Natural killer cell (primary cell): Measurements from ENCODE around the gene C6orf132. TPM values are rescaled to one million over a fixed set of nuclear protein-coding genes. Genes with fewer than 3 reads are reported as not detected.

Experiments used
- ATAC-seq, 3 donors: fragments of 150-1000 bp in 2 of 3; fragments of 200-7000 bp in 1 of 3; cut with Tn5 transposase; 1 replicate in 1 of 3; 2 replicates in 2 of 3; pipeline ENCODE4 v1.10.0; 2021; ENCODE audit warnings: mild to moderate bottlenecking in 2 of 3, moderate library complexity in 2 of 3
- DNase-seq, 2 donors: peaks; one replicate each; pipeline versions ENCODE4 v3.0.0 to v3.0.0-alpha.2; 2013 to 2021; ENCODE audit warnings: mixed read lengths in 1 of 2
- H3K27ac ChIP-seq: one replicate; pipeline ENCODE4 v1.5.1; 2013; ENCODE audit warnings: mild to moderate bottlenecking, low read length
- H3K27me3 ChIP-seq: one replicate; pipeline ENCODE4 v1.6.1; 2013; ENCODE audit warnings: low read length; ENCODE audit not compliant: control insufficient read depth, insufficient read depth
- H3K36me3 ChIP-seq: one replicate; pipeline ENCODE4 v1.6.1; 2013; ENCODE audit warnings: low read length; ENCODE audit not compliant: control insufficient read depth, insufficient read depth
- H3K4me1 ChIP-seq: one replicate; pipeline ENCODE4 v1.6.1; 2013; ENCODE audit warnings: low read length; ENCODE audit not compliant: control insufficient read depth, insufficient read depth
- H3K4me3 ChIP-seq: one replicate; pipeline ENCODE4 v1.5.1; 2013; ENCODE audit warnings: low read length
- H3K9me3 ChIP-seq: one replicate; pipeline ENCODE4 v1.6.1; 2013; ENCODE audit warnings: low read length; ENCODE audit not compliant: control insufficient read depth, insufficient read depth
- H3K27ac Mint-ChIP-seq, 2 donors: one replicate each; pipeline ENCODE4 v1.8.0; 2022; ENCODE audit warnings: mild to moderate bottlenecking in 2 of 2, mixed read lengths in 2 of 2, moderate library complexity in 1 of 2
- H3K27me3 Mint-ChIP-seq, 2 donors: one replicate each; pipeline ENCODE4 v1.8.0; 2022; ENCODE audit warnings: low read depth in 2 of 2, mixed read lengths in 2 of 2
- H3K36me3 Mint-ChIP-seq: one replicate; pipeline ENCODE4 v1.8.0; 2022; ENCODE audit warnings: mixed read lengths
- H3K4me1 Mint-ChIP-seq, 2 donors: one replicate each; pipeline ENCODE4 v1.8.0; 2022; ENCODE audit warnings: mixed read lengths in 2 of 2
- H3K4me3 Mint-ChIP-seq: one replicate; pipeline ENCODE4 v1.8.0; 2022; ENCODE audit warnings: mild to moderate bottlenecking, moderate library complexity, mixed read lengths
- H3K9me3 Mint-ChIP-seq, 2 donors: one replicate each; pipeline ENCODE4 v1.8.0; 2022; ENCODE audit warnings: mixed read lengths in 2 of 2
- CTCF ChIP-seq: fragments of 200-600 bp; IDR thresholded peaks from one replicate; pipeline ENCODE4 v1.8.0; 2022; ENCODE audit warnings: antibody characterized with exemption
- WGBS: methylation state at CpG from one replicate; pipeline ENCODE4 v1.1.7; 2013; ENCODE audit warnings: missing lambda C conversion rate; ENCODE audit not compliant: insufficient coverage; 5-methylcytosine and 5-hydroxymethylcytosine counted together
- intact Hi-C: fragments of 100-400 bp; cut with micrococcal nuclease; formaldehyde crosslinking; loops from one replicate; pipeline ENCODE4 v1.14.2; 2022
- total RNA-seq, 4 donors: library from RNA; stranded (reverse); fragments of 120-200 nt in 1 of 4; gene quantifications; one replicate each; pipeline versions ENCODE4 v1.2.3 to v1.2.4, GENCODE V29; 2013 to 2022

C6orf132 gene
- total RNA-seq, 3 donors from 2014 or later (not counting 1 experiment from before 2014, with no cell fraction given) = 0.05 to 0.15 (median 0.14) TPM

DNA sequence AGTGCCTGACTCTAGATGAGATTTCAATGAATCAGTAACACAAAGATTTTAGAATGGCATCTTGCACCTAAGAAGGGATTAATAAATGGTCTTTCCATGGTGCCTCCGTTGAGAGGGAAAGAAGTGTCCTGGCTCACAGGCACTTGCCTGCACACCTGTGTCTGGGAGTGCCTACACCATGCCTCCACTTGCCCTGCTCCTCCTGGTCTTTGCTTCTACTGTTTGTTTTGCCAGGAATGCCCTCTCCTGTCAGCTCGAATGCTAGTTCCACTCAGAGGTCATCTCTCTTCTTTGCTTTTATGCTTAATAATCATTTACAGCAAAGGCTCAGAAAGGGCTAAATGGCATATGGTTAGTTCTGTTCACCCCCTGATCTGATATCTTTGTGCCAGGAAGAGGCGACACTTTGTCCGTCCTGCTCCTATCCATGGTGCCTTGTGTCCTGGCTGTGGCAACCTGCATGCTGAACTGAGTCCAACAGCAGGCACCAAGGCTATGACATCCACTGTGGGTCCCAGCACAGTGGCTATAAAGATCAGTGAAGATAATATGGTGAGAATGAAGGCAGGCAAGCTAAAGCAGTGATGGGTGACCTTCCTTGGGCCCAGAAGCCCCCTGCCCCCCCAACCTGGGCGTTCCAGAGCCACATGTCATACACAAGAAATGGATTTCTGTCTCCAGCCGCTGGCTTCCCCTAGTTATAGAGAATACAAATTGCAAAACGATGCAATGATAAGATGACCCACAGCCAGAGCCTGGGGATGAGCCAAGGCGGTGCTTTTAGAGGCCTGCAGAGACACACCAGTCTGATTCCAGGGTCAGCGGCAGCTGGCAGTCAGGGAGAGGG, 1.4 kb downstream of the C6orf132 start:
- H3K4me1 Mint-ChIP-seq = peaks cover 0 to 5% of the 10 kb centered on the region in 2 donors
- Histone ChIP-seq H3K9me3 (no peaks in the 10 kb centered on the region), H3K4me1 (peaks cover 16% of the 10 kb centered on the region), H3K27me3 (peaks cover 19% of the 10 kb centered on the region), H3K27ac (no peak overlapping the region), H3K4me3 (no peak overlapping the region), H3K36me3 (no peaks in the 10 kb centered on the region)
- no peak overlapping the region for H3K4me3 Mint-ChIP-seq
- H3K9me3 Mint-ChIP-seq = no peaks in the 10 kb centered on the region
- H3K27ac Mint-ChIP-seq = no peak overlapping the region
- peaks cover 26 to 34% of the 10 kb centered on the region in 2 donors for H3K27me3 Mint-ChIP-seq
- H3K36me3 Mint-ChIP-seq = no peaks in the 10 kb centered on the region
- WGBS = 81% methylated on average over 9 of the region's 9 CpGs
- ATAC-seq (no peak), DNase-seq (no peak)
- intact Hi-C loops = no loop called here
- TF ChIP-seq CTCF = no peak

DNA sequence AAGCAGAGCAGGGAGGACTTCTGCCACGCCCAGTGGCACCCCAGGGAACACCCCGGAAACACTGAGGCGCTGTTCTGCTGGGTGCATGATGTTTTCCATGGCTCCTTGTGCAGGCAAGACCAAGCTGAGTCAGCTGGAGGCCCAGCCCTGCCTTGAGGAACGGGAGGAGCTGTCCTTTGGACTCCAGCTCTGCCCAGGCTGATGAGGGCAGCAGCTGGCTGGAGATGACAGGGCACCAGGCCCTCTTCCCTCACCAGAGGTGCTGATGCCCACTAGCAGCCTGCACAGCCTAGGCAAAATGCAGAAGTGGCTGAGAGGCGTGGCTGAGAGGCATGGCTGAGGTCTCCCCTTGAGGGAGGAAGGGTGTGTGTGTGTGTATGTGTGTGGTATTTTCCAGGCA, 2.4 kb downstream of the C6orf132 start:
- H3K4me3 ChIP-seq = no peak overlapping the region
- no peaks in the 10 kb centered on the region for H3K36me3 Mint-ChIP-seq
- H3K4me1 ChIP-seq = peaks cover 16% of the 10 kb centered on the region
- TF ChIP-seq CTCF = no peak
- ATAC-seq (peak in 1 of 3 donors; percentile 40), DNase-seq (no peak)
- no peak overlapping the region for H3K27ac Mint-ChIP-seq
- no peak overlapping the region for H3K4me3 Mint-ChIP-seq
- peaks cover 23 to 34% of the 10 kb centered on the region in 2 donors for H3K27me3 Mint-ChIP-seq
- peaks cover 19% of the 10 kb centered on the region for H3K27me3 ChIP-seq
- intact Hi-C loops = no loop called here
- H3K4me1 Mint-ChIP-seq = peaks cover 0 to 5% of the 10 kb centered on the region in 2 donors
- no peak overlapping the region for H3K27ac ChIP-seq
- no peaks in the 10 kb centered on the region for H3K9me3 ChIP-seq
- no peaks in the 10 kb centered on the region for H3K36me3 ChIP-seq
- no peaks in the 10 kb centered on the region for H3K9me3 Mint-ChIP-seq
- 51% methylated on average over 5 of the region's 5 CpGs for WGBS

GRCh38 chr6:42138630-42139619, 3.5 kb downstream of the C6orf132 start:
- intact Hi-C loops = no loop called here
- H3K4me1 ChIP-seq = peaks cover 16% of the 10 kb centered on the region
- no peak overlapping the region for H3K27ac ChIP-seq
- WGBS = 81% methylated on average over 7 of the region's 9 CpGs
- H3K4me3 ChIP-seq = no peak overlapping the region
- DNase-seq (no peak), ATAC-seq (no peak)
- TF ChIP-seq CTCF = no peak
- Mint-ChIP-seq H3K4me1 (peaks cover 0 to 5% of the 10 kb centered on the region in 2 donors), H3K4me3 (no peak overlapping the region), H3K27ac (no peak overlapping the region), H3K36me3 (no peaks in the 10 kb centered on the region), H3K9me3 (no peaks in the 10 kb centered on the region), H3K27me3 (peaks cover 22 to 31% of the 10 kb centered on the region in 2 donors)
- H3K36me3 ChIP-seq = no peaks in the 10 kb centered on the region
- peaks cover 19% of the 10 kb centered on the region for H3K27me3 ChIP-seq
- H3K9me3 ChIP-seq = no peaks in the 10 kb centered on the region
